Measurements from ENCODE around the gene EFCAB9. TPM values are rescaled to one million over a fixed set of nuclear protein-coding genes. Genes with fewer than 3 reads are reported as not detected.

The EFCAB9 gene
- total RNA-seq, 4 donors from 2014 or later, result not detected

DNA sequence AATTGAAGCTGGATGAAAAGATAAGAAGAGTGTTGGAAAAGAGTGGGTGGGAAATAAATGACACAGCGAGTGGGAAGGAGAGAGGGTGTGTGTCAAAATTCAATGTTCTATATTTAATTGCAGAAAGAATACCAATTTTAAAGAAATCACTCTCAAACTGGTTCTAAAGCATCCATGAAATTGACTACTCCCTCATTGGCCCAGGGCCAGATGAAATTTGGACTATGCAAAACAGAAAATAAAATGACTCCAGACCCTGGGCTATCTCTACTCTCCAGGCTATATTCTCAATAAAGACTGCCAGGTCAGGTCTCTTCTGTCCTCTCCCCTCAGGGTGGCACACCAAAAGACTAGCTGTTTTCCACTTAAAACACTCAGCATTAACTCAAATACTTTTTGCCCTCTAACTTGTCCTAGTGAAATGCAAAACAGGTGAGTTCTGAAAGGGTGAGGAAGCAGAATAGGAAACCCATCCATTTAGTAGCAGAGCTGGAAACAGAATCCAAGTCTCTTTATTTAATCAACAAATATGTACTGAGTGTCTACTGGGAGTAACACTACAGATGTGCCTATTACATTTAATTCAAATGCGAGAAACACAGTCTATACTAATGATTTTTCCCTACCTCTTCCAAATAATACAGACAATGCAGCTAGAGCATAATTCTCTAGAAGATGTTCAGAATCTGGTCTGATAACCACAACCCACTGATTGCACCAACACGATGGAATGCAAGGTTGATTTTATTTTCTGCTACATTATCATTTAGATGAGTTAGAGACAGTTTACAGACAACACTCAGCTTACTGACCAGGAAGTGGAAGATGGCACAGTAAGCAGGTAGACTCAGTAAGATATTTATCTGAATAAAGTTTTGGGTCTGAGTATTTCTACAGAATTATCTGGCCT lies 42.1 kb downstream of the EFCAB9 start:
- Histone ChIP-seq H3K27ac (no peak overlapping the region), H3K9me3 (no peaks in the 10 kb centered on the region), H3K27me3 (no peaks in the 10 kb centered on the region), H3K4me1 (peaks cover 15% of the 10 kb centered on the region), H3K36me3 (peaks cover 26% of the 10 kb centered on the region), H3K4me3 (no peak overlapping the region)
- TF ChIP-seq POLR2A (IDR thresholded peaks at IDR 0.05) (no peak), EP300 (IDR thresholded peaks at IDR 0.05) (no peak), POLR2AphosphoS5 (IDR thresholded peaks at IDR 0.05) (no peak)
- TF ChIP-seq, protein P1, sequence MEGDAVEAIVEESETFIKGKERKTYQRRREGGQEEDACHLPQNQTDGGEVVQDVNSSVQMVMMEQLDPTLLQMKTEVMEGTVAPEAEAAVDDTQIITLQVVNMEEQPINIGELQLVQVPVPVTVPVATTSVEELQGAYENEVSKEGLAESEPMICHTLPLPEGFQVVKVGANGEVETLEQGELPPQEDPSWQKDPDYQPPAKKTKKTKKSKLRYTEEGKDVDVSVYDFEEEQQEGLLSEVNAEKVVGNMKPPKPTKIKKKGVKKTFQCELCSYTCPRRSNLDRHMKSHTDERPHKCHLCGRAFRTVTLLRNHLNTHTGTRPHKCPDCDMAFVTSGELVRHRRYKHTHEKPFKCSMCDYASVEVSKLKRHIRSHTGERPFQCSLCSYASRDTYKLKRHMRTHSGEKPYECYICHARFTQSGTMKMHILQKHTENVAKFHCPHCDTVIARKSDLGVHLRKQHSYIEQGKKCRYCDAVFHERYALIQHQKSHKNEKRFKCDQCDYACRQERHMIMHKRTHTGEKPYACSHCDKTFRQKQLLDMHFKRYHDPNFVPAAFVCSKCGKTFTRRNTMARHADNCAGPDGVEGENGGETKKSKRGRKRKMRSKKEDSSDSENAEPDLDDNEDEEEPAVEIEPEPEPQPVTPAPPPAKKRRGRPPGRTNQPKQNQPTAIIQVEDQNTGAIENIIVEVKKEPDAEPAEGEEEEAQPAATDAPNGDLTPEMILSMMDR (IDR thresholded peaks at IDR 0.05), result no peak
- DNase-seq (ENCODE audit: low spot score in 2 of 2), result no peak
- WGBS, result 69% methylated on average over 3 of the region's 3 CpGs

DNA sequence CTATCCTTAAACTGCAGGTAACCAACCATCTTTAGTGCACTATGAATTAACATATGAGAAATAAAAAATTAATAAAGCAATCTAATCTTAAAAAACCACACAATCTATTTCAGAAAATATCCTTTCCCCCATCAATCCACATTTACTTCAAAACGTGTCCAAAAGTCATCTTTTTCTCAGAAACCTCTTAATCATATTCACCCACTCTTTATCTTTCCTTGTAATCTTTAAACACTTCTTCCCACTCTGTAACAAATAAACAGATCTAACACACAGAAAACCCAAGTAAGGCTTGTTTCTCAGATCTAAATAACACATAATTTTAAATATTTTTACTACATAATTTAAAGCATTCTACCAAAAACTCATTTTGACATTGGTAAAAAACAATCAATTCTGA lies 44.4 kb downstream of the EFCAB9 start:
- H3K27ac ChIP-seq, result no peak overlapping the region
- H3K36me3 ChIP-seq, result peaks cover 8% of the 10 kb centered on the region
- no peak overlapping the region for H3K4me3 ChIP-seq
- H3K27me3 ChIP-seq, result no peaks in the 10 kb centered on the region
- peaks cover 15% of the 10 kb centered on the region for H3K4me1 ChIP-seq
- TF ChIP-seq EP300 (IDR thresholded peaks at IDR 0.05), result no peak
- no peak for TF ChIP-seq POLR2AphosphoS5 (IDR thresholded peaks at IDR 0.05)
- no peak for TF ChIP-seq POLR2A (IDR thresholded peaks at IDR 0.05)
- TF ChIP-seq, protein P1 (IDR thresholded peaks at IDR 0.05), result no peak
- 50% methylated on average over 1 of the region's 1 CpG for WGBS
- DNase-seq (ENCODE audit: low spot score in 2 of 2), result no peak
- no peaks in the 10 kb centered on the region for H3K9me3 ChIP-seq

DNA sequence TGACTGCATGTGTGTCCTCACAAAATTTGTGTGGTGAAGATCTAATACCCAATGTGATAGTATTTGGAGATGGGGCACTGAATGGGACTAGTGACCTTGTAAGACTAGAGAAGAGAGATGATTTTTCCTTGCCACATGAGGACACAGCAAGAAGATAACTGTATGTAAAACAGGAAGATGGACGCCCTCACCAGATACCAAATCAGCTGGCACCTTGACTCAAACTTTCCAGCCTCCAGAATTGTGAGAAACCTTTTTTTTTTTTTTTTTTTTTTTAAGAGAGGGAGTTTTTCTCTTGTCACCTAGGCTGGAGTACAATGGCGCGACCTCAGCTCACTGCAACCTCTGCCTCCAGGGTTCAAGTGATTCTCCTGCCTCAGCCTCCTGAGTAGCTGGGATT lies 49.3 kb downstream of the EFCAB9 start:
- H3K9me3 ChIP-seq, result no peaks in the 10 kb centered on the region
- no peaks in the 10 kb centered on the region for H3K27me3 ChIP-seq
- DNase-seq (ENCODE audit: low spot score in 2 of 2), result no peak
- no peaks in the 10 kb centered on the region for H3K36me3 ChIP-seq
- TF ChIP-seq POLR2AphosphoS5 (IDR thresholded peaks at IDR 0.05) (no peak), POLR2A (IDR thresholded peaks at IDR 0.05) (no peak), EP300 (IDR thresholded peaks at IDR 0.05) (no peak)
- TF ChIP-seq, protein P1 (IDR thresholded peaks at IDR 0.05), result no peak
- 92% methylated on average over 3 of the region's 3 CpGs for WGBS
- H3K27ac ChIP-seq, result no peak overlapping the region
- H3K4me1 ChIP-seq, result no peaks in the 10 kb centered on the region
- H3K4me3 ChIP-seq, result no peak overlapping the region

DNA sequence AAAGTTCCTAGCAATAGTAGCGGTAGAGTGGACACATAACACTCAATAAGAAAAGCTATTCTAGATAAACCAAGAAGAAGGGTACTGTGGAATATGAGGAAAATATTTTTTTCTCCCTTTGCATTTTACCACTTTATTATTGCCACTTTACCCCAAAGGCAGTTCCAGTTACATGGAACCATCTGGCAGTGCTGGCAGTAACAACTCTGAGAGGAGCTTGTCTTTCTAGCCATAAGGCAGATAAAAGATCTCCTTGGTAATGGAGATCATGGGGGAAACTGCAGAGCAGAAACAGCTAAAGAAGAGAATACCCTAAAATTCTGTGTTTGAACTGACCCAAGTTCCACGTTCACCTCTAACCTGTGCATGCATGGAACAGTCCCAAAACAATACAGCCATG lies 51.1 kb downstream of the EFCAB9 start:
- Histone ChIP-seq H3K36me3 (no peaks in the 10 kb centered on the region), H3K27ac (no peak overlapping the region), H3K4me3 (no peak overlapping the region), H3K4me1 (no peaks in the 10 kb centered on the region), H3K9me3 (no peaks in the 10 kb centered on the region), H3K27me3 (no peaks in the 10 kb centered on the region)
- WGBS, result 79% methylated on average over 2 of the region's 2 CpGs
- TF ChIP-seq, protein P1 (IDR thresholded peaks at IDR 0.05), result no peak
- TF ChIP-seq EP300 (IDR thresholded peaks at IDR 0.05) (no peak), POLR2A (IDR thresholded peaks at IDR 0.05) (no peak), POLR2AphosphoS5 (IDR thresholded peaks at IDR 0.05) (no peak)
- DNase-seq (ENCODE audit: low spot score in 2 of 2), result no peak

- Histone ChIP-seq H3K27ac (no peak overlapping the region), H3K4me3 (no peak overlapping the region), H3K27me3 (no peaks in the 10 kb centered on the region), H3K36me3 (no peaks in the 10 kb centered on the region), H3K9me3 (no peaks in the 10 kb centered on the region), H3K4me1 (no peaks in the 10 kb centered on the region)
- TF ChIP-seq, protein P1 (IDR thresholded peaks at IDR 0.05), result no peak
- TF ChIP-seq EP300 (IDR thresholded peaks at IDR 0.05), result no peak
- no peak for TF ChIP-seq POLR2AphosphoS5 (IDR thresholded peaks at IDR 0.05)
- no peak for TF ChIP-seq POLR2A (IDR thresholded peaks at IDR 0.05)
- DNase-seq (ENCODE audit: low spot score in 2 of 2), result no peak
- WGBS, result 56% methylated on average over 1 of the region's 1 CpG
Measured at GRCh38 chr5:172245703-172246125, 51.7 kb downstream of the EFCAB9 start.

Measured in suprapubic skin (tissue), 4 donors.